Measurements from ENCODE around the gene NFASC. TPM values are rescaled to one million over a fixed set of nuclear protein-coding genes. Genes with fewer than 3 reads are reported as not detected.

Gene NFASC
- total RNA-seq, 1 experiment from 2014 or later = not detected

DNA sequence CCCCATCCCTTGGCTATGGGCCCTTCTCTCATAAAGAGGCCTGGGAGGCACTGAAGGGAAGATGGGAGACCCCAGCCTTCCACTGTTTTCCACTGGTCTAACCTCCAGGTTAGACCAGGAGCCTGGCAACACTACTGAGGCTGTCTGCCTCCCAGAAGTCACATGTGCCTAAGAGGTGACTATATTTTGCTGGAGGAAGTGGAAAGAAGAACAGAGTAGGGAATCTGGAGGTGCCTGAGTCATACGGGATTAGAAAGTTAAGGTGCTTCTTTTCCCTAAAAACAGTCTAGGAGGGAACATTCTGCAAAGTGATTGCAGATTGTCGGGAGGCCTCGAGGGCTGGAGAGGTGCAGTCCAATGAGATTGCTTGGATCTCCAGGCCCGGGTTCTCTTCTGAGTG is 4.6 kb downstream of the NFASC start:
- TF ChIP-seq, protein P1, sequence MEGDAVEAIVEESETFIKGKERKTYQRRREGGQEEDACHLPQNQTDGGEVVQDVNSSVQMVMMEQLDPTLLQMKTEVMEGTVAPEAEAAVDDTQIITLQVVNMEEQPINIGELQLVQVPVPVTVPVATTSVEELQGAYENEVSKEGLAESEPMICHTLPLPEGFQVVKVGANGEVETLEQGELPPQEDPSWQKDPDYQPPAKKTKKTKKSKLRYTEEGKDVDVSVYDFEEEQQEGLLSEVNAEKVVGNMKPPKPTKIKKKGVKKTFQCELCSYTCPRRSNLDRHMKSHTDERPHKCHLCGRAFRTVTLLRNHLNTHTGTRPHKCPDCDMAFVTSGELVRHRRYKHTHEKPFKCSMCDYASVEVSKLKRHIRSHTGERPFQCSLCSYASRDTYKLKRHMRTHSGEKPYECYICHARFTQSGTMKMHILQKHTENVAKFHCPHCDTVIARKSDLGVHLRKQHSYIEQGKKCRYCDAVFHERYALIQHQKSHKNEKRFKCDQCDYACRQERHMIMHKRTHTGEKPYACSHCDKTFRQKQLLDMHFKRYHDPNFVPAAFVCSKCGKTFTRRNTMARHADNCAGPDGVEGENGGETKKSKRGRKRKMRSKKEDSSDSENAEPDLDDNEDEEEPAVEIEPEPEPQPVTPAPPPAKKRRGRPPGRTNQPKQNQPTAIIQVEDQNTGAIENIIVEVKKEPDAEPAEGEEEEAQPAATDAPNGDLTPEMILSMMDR (IDR thresholded peaks at IDR 0.05; ENCODE audit: unreplicated experiment) = no peak
- no peaks in the 10 kb centered on the region for H3K9me3 Mint-ChIP-seq (ENCODE audit: low read depth, unreplicated experiment)
- no peak overlapping the region for H3K27ac Mint-ChIP-seq (ENCODE audit: unreplicated experiment)
- H3K36me3 Mint-ChIP-seq (ENCODE audit: insufficient read depth, unreplicated experiment) = no peaks in the 10 kb centered on the region
- no TSS peak for BruUV-seq (replicated peaks)
- CTCF ChIA-PET = no interaction called here
- DNase-seq = no peak
- no peaks in the 10 kb centered on the region for H3K4me1 Mint-ChIP-seq (ENCODE audit: low read depth, unreplicated experiment)
- intact Hi-C loops (cut with micrococcal nuclease; ENCODE audit: unreplicated experiment) = no loop called here
- no peak overlapping the region for H3K4me3 Mint-ChIP-seq (ENCODE audit: low read depth, unreplicated experiment)
- H3K27me3 Mint-ChIP-seq (ENCODE audit: unreplicated experiment) = peaks cover 100% of the 10 kb centered on the region

DNA sequence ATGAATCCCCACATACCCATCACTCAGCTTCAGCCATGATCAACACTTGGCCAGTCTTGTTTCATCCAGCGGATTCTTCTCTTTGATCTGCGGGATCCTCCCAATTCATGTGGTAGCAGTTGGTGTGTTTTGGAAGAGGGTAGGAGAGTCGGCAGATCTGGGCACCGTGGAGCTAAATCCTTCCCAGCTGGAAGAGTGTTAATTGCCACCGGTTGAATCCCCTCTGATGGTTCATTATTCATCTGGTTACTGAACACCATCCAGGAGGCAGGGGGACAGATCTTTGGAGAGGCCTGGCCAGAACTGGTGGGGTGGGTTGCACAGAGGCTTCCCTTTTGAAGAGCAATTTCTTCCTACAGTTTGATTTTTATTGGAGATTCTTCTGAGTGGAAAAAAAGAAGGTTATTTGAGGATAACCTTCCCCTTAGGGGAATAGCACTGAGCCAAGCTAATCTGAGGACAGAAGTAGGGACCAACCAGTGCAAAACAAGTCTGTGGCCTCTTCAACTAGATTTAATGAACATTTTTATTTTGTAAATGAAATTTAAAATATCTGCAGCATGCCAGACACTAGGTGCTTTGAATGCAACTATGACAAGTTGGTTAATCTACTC is 8.1 kb downstream of the NFASC start:
- H3K27ac Mint-ChIP-seq (ENCODE audit: unreplicated experiment) = no peak overlapping the region

DNA sequence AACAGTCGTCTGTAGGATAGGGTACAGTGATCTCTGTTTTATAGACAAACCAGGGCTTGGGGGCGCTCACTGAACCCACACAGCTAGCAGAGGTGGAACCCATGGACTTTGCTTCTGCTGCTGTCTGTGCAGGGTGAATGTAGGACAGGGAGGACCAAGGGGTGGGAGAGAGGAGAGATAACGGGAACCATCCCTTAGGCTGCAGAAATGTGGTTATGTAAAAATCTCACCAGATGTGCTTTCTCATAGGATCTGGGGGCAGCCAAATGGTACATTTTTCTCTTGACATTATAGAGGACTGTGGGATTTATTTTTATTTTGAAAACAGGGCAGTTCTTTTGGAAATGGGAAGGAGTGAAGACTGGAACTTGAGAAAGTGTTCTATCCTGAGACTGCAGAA is 8.7 kb downstream of the NFASC start:
- Mint-ChIP-seq H3K27ac (ENCODE audit: unreplicated experiment) (no peak overlapping the region), H3K9me3 (ENCODE audit: low read depth, unreplicated experiment) (no peaks in the 10 kb centered on the region), H3K4me1 (ENCODE audit: low read depth, unreplicated experiment) (no peaks in the 10 kb centered on the region), H3K27me3 (ENCODE audit: unreplicated experiment) (peaks cover 71% of the 10 kb centered on the region), H3K4me3 (ENCODE audit: low read depth, unreplicated experiment) (no peak overlapping the region), H3K36me3 (ENCODE audit: insufficient read depth, unreplicated experiment) (no peaks in the 10 kb centered on the region)
- no TSS peak for BruUV-seq (replicated peaks)
- CTCF ChIA-PET = no interaction called here
- no peak for DNase-seq
- TF ChIP-seq, protein P1 (IDR thresholded peaks at IDR 0.05; ENCODE audit: unreplicated experiment) = no peak
- intact Hi-C loops (cut with micrococcal nuclease; ENCODE audit: unreplicated experiment) = no loop called here

More for the DNA sequence above, 8.1 kb downstream of the NFASC start:
- no peaks in the 10 kb centered on the region for H3K36me3 Mint-ChIP-seq (ENCODE audit: insufficient read depth, unreplicated experiment)
- H3K27me3 Mint-ChIP-seq (ENCODE audit: unreplicated experiment) = peaks cover 72% of the 10 kb centered on the region
- TF ChIP-seq, protein P1 (IDR thresholded peaks at IDR 0.05; ENCODE audit: unreplicated experiment) = no peak
- CTCF ChIA-PET = no interaction called here
- intact Hi-C loops (cut with micrococcal nuclease; ENCODE audit: unreplicated experiment) = no loop called here
- H3K9me3 Mint-ChIP-seq (ENCODE audit: low read depth, unreplicated experiment) = no peaks in the 10 kb centered on the region
- no peak for DNase-seq
- BruUV-seq (replicated peaks) = no TSS peak
- H3K4me3 Mint-ChIP-seq (ENCODE audit: low read depth, unreplicated experiment) = no peak overlapping the region
- H3K4me1 Mint-ChIP-seq (ENCODE audit: low read depth, unreplicated experiment) = no peaks in the 10 kb centered on the region

DNA sequence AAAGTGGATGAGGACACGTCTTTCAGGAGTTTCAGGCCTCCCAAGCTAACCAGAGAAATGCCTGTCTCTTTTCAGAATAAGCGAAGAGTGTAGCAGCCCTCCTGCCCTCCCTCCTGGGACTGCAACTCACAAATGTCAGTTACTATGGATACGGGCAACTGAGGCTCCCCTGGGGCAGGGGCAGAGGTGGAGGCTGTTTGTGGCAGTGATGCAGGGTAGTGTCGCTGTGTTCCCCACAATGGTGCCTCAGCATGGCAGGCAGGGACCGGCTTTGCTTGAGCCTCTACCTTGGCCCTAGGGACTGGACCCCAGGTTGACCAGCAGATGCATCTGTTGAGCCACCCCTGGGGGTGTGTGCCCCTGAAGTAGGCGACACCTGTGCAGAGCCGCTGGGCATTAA is 10.2 kb downstream of the NFASC start:
- Mint-ChIP-seq H3K27me3 (ENCODE audit: unreplicated experiment) (peaks cover 66% of the 10 kb centered on the region), H3K27ac (ENCODE audit: unreplicated experiment) (no peak overlapping the region), H3K4me1 (ENCODE audit: low read depth, unreplicated experiment) (no peaks in the 10 kb centered on the region), H3K4me3 (ENCODE audit: low read depth, unreplicated experiment) (no peak overlapping the region), H3K36me3 (ENCODE audit: insufficient read depth, unreplicated experiment) (no peaks in the 10 kb centered on the region), H3K9me3 (ENCODE audit: low read depth, unreplicated experiment) (no peaks in the 10 kb centered on the region)
- intact Hi-C loops (cut with micrococcal nuclease; ENCODE audit: unreplicated experiment) = no loop called here
- CTCF ChIA-PET = no interaction called here
- no TSS peak for BruUV-seq (replicated peaks)
- no peak for DNase-seq
- TF ChIP-seq, protein P1 (IDR thresholded peaks at IDR 0.05; ENCODE audit: unreplicated experiment) = no peak

All from Calu3 (cell line).